Tibial artery (tissue), 4 donors: ENCODE results near the gene C6orf58.

ENCODE experiments used
- DNase-seq, 2 donors: peaks; one replicate each; pipeline ENCODE4 v3.0.0-alpha.2; 2019
- H3K27ac ChIP-seq, 2 donors: fragments of 200-600 bp; sonication (generic) in 1 of 2; 1 replicate in 1 of 2; 2 replicates in 1 of 2; pipeline ENCODE4 v1.5.1; 2018 to 2019; ENCODE audit warnings: mild to moderate bottlenecking in 1 of 2
- H3K27me3 ChIP-seq, 2 donors: fragments of 200-600 bp; sonication (generic) in 1 of 2; one replicate each; pipeline versions ENCODE4 v1.5.1 to v1.6.0; 2016 to 2019
- H3K36me3 ChIP-seq, 3 donors: fragments of 200-600 bp; sonication (generic) in 2 of 3; one replicate each; pipeline ENCODE4 v1.5.1; 2016 to 2019; ENCODE audit warnings: mild to moderate bottlenecking in 2 of 3
- H3K4me1 ChIP-seq, 4 donors: fragments of 200-600 bp; sonication (generic) in 2 of 4; 1 replicate in 3 of 4; 2 replicates in 1 of 4; pipeline ENCODE4 v1.5.1; 2016 to 2019
- H3K4me3 ChIP-seq, 2 donors: fragments of 200-600 bp; sonication (generic) in 1 of 2; 1 replicate in 1 of 2; 2 replicates in 1 of 2; pipeline ENCODE4 v1.5.1; 2018 to 2019; ENCODE audit warnings: mild to moderate bottlenecking in 2 of 2
- H3K9me3 ChIP-seq, 3 donors: fragments of 200-600 bp; sonication (generic) in 1 of 3; one replicate each; pipeline ENCODE4 v1.5.1; 2016 to 2019
- CTCF ChIP-seq, 2 experiments: fragments of 200-600 bp in 1 of 2; fragments of 450-650 bp in 1 of 2; IDR thresholded peaks; one replicate each; pipeline ENCODE4 v1.5.1; 2017 to 2019; ENCODE audit warnings: antibody characterized with exemption in 2 of 2, mild to moderate bottlenecking in 1 of 2, moderate library complexity in 1 of 2
- intact Hi-C: fragments of 100-400 bp; cut with DNase I; formaldehyde crosslinking; loops from one replicate; pipeline ENCODE4 v1.15.0; 2023; ENCODE audit warnings: low total_unique reads

The C6orf58 gene

GRCh38 chr6:127566119-127566518, 10.9 kb upstream of the C6orf58 start:
- H3K36me3 ChIP-seq, result no peaks in the 10 kb centered on the region
- no peak for DNase-seq
- H3K4me1 ChIP-seq, result no peaks in the 10 kb centered on the region
- H3K27me3 ChIP-seq, result no peaks in the 10 kb centered on the region
- intact Hi-C loops, result no loop called here
- H3K9me3 ChIP-seq, result no peaks in the 10 kb centered on the region
- H3K4me3 ChIP-seq, result no peak overlapping the region
- H3K27ac ChIP-seq, result no peak overlapping the region
- TF ChIP-seq CTCF (IDR thresholded peaks at IDR 0.05), result no peak

GRCh38 chr6:127566651-127567050, 10.3 kb upstream of the C6orf58 start:
- Histone ChIP-seq H3K9me3 (no peaks in the 10 kb centered on the region), H3K36me3 (no peaks in the 10 kb centered on the region), H3K27ac (no peak overlapping the region), H3K4me3 (no peak overlapping the region), H3K27me3 (no peaks in the 10 kb centered on the region), H3K4me1 (no peaks in the 10 kb centered on the region)
- intact Hi-C loops, result no loop called here
- no peak for TF ChIP-seq CTCF (IDR thresholded peaks at IDR 0.05)
- no peak for DNase-seq

GRCh38 chr6:127567476-127567875, 9.5 kb upstream of the C6orf58 start:
- DNase-seq, result no peak
- Histone ChIP-seq H3K9me3 (no peaks in the 10 kb centered on the region), H3K4me1 (no peaks in the 10 kb centered on the region), H3K27me3 (no peaks in the 10 kb centered on the region), H3K36me3 (no peaks in the 10 kb centered on the region), H3K27ac (no peak overlapping the region), H3K4me3 (no peak overlapping the region)
- intact Hi-C loops, result no loop called here
- TF ChIP-seq CTCF (IDR thresholded peaks at IDR 0.05), result no peak

- Histone ChIP-seq H3K4me3 (no peak overlapping the region), H3K9me3 (no peaks in the 10 kb centered on the region), H3K36me3 (no peaks in the 10 kb centered on the region), H3K4me1 (no peaks in the 10 kb centered on the region), H3K27ac (no peak overlapping the region), H3K27me3 (no peaks in the 10 kb centered on the region)
- no peak for DNase-seq
- intact Hi-C loops, result no loop called here
- TF ChIP-seq CTCF (IDR thresholded peaks at IDR 0.05), result no peak
These were observed 6.1 kb upstream of the C6orf58 start for GRCh38 chr6:127570739-127571389.

GRCh38 chr6:127578900-127579299, 1.9 kb downstream of the C6orf58 start:
- no peaks in the 10 kb centered on the region for H3K36me3 ChIP-seq
- TF ChIP-seq CTCF (IDR thresholded peaks at IDR 0.05), result no peak
- DNase-seq, result no peak

GRCh38 chr6:127581576-127581975, 4.6 kb downstream of the C6orf58 start:
- Histone ChIP-seq H3K27me3 (no peaks in the 10 kb centered on the region), H3K4me1 (no peaks in the 10 kb centered on the region), H3K9me3 (no peaks in the 10 kb centered on the region), H3K4me3 (no peak overlapping the region), H3K27ac (no peak overlapping the region), H3K36me3 (no peaks in the 10 kb centered on the region)
- no peak for TF ChIP-seq CTCF (IDR thresholded peaks at IDR 0.05)
- intact Hi-C loops, result no loop called here
- DNase-seq, result no peak

More at GRCh38 chr6:127578900-127579299, 1.9 kb downstream of the C6orf58 start:
- no peak overlapping the region for H3K4me3 ChIP-seq
- intact Hi-C loops, result no loop called here
- no peaks in the 10 kb centered on the region for H3K4me1 ChIP-seq
- no peaks in the 10 kb centered on the region for H3K27me3 ChIP-seq
- no peak overlapping the region for H3K27ac ChIP-seq
- no peaks in the 10 kb centered on the region for H3K9me3 ChIP-seq
